GM19438 (cell line): Measurements from ENCODE around the gene HEG1.

Experiments
- ATAC-seq: cut with Tn5 transposase; IDR thresholded peaks from one replicate; pipeline ENCODE4 v1.9.1; 2021; ENCODE audit warnings: low read depth; ENCODE audit not compliant: unreplicated experiment

HEG1 gene

DNA sequence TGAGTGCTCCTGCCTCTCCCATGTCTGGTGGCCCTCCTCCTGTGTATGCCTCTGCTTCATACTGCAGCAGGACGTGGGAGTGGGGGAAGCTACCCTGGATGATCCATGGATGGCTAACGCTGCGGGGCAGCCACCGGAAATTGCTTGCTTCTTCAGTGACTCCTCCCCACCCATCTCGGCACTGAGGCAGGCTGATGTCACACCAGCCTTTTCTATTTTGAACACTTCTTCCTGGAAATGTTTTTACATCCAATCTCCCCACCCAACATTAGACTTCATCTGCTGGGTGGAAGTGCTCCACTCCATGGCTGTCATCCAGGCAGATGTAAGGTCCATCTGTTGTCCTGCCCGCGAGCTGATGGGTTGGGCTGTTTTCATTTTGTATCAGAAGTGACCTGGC is 62.3 kb downstream of the HEG1 start:
- ATAC-seq: no peak

DNA sequence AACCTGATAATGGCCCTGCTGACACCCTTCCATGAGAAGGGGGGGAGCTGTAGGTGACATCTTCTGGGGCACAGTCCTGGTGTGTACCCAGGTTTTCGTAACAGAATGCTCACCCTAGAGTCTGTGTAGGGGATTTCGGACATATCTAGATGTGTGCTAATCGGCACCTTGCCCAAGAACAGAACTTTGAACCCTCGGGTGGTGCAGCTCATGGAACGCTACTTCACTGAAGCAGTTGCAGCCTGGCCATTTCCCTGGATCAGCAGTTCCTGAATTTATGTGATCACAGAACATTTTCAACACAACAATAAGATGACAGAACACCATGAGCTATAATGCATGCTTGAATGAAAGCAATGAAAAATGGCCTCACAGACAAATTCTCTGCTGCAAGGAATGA is 63.8 kb downstream of the HEG1 start:
- no peak for ATAC-seq

DNA sequence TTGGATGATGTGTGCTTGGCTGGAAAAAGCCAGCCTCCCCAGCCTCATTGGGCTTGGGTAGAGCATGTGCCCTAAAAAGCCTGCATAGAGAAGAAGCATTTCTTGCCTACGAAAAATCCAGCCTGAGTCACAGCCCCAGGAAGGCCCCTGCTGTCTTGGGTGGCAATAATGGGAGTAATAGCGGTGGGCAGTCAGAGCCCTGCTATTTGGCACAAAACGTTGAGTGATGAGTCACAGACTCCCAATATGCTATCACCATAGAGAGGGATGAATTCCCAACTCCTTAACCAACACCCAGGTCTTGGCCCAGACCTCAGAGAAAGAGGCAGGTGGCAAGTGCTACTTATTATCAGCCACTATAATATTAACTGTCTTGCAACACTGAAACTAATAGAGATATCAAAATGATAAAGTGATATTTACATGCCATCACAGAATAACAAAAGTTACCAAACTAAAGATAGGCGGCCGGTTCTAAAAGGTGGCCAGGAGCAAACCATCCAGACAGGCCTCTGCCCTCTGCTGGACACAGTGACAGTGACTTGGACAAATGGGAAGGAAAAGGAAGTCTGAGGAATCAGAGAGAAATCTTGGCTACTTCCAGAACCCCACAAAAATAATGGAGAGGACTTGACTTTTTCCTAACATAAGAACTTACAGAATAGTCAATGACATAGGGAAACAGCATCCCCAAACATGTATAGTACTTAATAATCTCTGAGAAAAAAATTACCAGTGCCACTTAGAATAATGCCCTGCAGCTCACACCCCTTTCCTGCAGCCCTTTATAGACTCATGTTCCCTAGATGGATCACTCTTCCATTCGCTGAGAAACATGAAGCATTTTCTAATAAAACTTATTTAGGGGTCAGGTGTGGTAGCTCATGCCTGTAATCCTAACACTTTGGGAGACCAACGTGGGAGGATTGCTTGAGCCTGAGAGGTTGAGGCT is 69.3 kb downstream of the HEG1 start:
- no peak for ATAC-seq

DNA sequence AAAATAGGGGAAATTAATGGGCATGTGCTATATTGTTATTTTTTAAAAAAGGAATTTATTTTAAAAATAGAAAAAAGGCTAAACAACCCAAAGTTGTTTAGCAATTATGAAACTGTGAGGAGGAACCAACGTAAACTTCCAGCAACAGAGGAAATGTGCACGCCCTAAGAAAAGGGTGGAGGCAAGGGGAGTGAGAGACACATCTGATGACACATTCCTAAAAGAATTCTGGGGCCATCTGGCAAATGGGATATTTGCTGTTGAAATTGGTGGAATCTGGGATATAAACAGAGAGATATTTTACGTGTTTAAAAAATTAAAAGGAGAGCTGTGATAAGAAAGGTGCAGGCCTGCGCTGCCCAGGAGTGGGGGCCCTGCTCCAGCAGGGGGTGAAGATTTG is 70.4 kb downstream of the HEG1 start:
- ATAC-seq: no peak

DNA sequence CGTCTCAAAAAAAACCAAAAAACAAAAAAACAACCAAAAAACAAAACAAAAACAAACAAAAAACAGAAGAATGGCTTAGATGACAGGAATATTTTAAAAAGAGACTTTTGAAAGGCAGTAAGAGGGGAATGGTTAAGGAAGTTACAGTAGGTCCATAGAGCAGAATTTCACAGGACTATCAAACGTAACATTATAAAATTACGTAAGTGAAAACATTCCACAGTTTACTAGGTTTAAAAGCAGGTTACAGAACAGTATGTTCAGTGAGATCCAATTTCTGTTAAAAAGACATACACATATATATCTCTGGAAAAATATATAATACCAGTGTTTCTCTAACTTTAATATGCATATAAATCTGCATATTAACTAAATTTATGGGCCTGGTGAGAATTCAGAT is 71.0 kb downstream of the HEG1 start:
- no peak for ATAC-seq

DNA sequence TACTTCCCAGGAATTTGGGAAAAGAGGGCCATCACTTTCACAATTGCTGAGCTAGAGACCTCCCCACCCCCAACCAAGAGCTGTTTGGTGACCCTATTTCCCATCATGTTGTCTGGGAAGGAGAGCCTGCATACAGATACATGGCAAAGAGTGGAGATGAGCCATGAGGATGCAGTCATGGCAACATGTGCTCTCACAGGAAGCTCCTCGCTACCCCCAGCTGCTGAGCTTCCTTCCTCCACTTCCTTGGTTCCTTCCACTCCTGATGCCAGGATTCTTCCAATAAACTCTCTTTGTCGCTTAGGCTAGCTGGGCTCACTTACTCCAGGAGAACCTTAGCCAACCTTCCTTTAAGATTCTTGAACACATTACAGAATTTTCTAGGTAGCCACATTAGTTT is 72.9 kb downstream of the HEG1 start:
- no peak for ATAC-seq

DNA sequence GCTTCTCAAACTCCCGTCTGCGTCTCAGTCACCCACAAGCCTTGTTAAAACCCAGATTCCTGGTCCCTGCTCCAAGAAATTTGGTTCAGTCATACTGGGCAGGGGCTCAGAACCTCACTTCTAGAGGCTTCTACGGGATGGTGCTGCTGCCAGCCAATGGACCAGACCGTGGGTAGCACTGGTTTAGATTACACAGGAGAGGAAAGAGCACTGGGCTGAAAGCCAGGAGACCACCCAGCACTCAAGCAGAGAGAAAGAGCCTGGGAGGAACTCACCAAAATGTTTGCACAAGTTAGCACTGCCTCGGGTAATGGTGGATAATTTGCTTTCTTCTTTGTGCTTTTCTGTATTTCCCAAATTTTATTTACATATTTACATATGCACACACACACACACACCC is 74.3 kb downstream of the HEG1 start:
- no peak for ATAC-seq

DNA sequence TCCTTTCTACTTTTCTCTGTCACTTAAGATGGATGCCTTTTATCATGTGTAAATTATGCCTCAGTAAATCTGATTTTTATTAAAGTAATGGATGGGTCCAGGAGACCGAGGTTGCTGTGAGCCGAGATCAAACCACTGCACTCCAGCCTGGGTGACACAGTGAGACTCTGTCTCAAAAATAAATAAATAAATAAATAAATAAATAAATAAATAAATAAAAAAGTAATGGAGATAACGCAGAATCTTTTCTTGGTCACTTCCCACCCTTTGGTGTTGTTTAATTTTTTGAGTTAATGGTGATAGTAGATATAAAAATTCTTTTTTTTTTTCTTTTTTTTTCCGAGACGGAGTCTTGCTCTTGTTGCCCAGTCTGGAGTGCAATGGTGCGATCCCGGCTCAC is 77.2 kb downstream of the HEG1 start:
- no peak for ATAC-seq

DNA sequence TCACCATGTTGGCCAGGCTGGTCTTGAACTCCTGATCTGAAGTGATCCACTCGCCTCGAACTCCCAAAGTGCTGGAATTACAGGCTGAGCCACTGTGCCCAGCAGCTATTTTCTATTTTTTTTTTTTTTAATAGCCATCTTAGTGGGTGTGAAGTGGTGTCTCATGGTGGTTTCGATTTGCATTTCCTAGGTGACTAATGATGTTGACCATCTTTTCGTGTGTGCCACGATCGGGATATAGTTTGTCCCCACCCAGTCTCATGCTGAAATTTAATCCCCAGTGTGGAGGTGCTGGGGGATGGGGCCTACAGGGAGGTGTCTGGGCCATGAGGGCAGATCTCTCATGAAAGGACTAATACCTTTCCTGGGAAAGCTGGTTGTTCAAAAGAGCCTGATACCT is 79.4 kb downstream of the HEG1 start:
- ATAC-seq: no peak

DNA sequence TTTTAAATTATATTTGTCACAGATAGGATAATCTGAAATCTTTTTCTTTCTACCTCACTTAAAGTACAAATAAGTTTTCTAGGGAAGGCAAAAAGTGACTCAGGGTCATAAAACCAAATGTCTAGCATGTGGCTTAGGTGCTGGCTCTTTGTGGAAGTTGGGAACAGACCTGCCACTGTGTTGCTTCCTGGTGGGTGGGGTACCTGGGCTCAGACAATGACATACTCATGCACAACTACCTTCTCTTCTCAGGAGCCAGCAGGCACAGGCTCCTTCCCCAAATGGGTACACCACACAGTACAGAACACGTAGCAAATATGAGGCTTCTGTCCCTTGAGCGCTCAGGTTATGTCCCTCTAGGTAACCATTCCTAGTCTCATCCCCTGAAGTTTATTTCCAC is 81.1 kb downstream of the HEG1 start:
- ATAC-seq: no peak

DNA sequence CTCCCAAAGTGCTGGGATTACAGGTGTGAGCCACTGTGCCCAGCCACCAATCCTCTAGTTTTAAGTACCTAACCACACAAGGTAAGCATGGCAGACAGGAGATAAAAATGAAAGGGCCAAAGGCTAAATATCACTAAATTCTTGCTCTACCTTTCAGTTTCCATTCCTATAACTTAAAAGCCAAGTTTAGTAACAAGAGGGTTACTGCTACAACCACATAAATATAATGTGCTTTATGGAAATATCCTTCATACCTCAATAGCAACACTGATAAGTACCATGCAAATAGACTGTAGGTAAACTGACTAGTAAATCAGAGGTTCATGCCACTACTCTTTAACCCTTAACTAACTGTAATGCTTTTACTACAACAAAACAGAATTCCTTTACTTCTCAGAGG is 82.5 kb downstream of the HEG1 start:
- no peak for ATAC-seq

DNA sequence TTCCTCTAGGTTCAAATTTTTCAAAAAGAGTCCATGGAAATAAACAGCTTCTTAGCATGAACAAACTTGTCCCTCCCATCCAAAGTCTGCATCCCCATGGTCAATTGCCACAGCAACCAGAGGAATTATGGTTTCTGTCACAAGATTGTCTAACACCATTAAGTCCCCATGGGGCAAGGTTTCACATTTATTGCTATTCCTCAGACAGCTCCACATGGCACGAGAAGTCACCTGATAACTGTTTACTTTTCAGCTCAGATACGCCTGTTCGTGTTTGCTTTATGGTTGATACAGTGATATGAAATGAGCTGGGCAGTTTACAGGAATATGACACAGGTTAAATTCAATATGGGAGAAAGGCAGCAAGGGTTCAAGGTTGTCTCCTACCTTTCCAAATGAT is 83.3 kb downstream of the HEG1 start:
- ATAC-seq: no peak

DNA sequence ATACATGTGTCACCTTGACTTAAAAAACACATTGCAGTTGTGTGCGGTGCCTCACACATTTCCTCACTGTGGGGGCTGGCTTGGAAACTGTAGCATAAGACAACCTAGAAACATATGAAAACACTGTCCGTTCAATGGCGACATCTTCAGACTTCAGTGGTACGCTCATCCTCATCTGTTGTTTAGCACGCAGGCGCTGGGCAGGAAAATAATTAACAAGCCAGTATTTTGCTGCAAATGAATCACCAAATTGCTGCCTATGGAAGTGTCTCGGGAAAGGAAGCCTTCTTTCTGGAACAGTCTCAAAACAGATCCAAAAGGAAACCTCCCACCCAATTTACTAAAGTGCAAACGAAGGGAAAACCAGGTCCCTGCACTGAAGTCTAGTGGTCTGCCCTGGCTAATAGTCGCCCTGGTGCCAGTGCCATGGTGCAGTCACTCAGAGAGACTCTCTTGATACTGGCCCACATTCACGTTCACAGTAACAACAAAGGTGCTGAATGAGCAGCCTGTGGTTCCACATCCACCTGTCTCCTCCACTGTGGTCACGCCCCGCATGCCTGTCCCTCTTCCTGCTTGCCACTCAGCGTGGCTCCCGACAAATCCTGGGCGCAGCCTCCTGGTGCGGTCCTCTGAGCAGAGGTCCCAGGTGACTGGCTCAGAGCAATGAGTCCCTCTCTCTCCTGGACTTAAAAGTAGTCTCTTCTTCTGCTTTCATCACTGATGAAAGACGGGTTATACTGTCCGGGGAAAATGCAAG is 85.7 kb downstream of the HEG1 start:
- ATAC-seq: no peak

DNA sequence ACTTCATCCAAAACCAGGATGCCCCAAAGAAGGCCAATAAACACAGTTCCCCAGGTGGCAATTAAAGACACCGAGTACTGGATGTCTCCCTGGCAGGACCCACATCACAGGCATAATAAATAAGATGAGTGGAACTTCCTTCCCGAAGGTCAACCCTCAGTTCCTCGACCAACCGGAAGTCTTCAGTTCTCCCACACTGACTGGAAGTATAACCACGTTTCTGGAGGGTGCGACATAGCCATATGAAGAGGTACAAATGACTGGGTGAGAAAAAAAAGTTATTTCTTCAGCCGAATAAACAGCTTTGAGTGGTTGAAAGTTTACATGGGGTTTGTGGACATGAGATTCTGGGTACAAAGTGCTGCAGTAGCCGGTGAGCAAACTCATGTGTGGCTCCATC is 86.6 kb downstream of the HEG1 start:
- no peak for ATAC-seq

DNA sequence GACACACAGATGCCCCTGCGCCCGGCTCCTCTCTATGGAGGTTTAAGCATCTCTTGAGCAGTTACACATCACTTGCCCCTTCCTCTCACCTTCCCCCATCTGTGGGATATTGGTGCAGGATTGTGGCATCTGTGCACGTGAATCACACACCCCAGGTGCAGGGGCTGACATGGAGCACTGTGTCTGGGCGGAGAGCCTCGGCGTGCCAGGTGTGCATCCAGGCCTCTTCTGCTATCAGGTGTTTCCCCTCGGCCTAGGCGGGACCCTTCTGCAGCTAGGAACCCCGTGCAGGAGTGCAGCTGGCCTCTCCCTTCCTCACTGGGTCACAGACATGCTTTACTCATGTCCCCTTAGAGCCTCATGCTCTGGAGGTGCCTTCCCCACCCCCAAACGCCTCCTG is 87.8 kb downstream of the HEG1 start:
- no peak for ATAC-seq

DNA sequence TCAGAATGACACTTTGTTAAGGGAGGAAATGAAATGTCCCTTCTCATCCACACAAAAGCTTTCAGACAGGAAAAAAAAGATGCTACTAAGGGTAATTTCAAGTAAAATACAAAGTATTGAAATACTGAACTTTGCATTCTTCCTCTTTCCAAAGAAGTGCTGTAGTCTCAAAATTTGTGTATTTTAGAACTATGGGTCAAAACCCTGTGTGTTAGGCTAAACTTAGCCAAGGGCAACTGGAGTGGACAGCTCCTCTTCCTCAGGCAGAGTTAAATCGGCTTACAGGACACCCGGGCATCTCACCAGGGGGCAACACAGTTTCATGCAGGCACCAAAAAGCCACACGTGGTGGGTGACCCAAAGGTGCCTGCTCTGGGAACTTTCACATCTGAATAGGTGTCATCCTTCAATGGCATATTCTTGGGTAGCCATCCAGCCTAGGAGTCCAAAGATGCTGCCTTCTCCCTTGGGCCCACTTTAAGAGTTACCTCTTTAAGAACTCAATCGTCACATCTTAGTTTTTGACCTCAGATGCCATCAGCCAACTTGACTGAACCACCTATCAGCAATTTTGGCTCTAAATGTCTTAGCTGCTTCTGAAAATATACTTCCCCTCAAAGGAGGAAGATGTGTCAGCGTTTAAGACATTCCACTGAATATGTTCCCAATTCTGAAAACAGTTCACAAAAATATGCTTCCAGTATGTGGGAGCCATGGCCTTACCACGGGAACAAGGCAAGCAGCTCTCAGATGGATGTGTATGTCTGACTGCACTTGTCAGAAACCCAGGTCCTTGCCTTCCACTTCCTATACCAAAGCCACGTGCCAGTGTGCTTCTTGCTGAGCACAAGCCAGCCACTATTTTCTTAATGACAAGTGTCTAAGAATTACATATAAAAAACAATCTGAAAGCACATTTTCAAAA is 89.0 kb downstream of the HEG1 start:
- ATAC-seq: no peak

DNA sequence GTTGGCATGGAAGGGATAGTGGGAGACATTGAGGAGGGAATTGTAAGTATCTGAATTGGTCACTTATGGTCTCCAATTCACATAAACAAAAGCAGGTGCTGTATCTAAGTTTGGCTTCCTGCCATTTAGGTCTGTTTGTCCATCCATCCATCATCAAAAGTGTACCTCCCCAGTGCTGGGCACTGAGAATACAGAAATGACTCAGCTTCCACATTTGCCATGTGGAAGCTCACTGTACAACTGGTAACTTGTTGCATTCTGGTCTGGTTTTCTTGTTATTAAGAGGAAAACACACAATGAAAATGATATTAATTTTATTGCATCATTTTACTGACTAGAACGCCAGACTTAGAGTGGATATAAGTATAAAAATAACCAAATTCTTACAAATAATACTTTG is 90.4 kb downstream of the HEG1 start:
- ATAC-seq: no peak

DNA sequence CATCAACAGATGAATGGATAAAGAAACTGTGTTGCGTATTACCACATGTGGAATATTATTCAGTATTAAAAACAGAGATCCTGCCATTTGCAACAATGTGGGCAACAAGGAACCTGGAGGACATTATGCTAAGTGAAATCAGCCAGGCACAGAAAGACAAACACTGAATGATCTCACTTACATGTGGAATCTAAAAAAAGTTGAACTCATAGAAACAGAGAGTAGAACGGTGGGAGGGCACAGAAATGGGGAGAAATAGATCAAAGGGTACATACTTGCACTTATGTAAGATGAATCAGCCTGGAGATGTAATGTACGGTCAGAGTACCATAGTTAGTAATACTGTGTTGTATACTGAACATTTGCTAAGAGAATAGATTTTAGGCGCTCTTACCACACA is 91.4 kb downstream of the HEG1 start:
- no peak for ATAC-seq

DNA sequence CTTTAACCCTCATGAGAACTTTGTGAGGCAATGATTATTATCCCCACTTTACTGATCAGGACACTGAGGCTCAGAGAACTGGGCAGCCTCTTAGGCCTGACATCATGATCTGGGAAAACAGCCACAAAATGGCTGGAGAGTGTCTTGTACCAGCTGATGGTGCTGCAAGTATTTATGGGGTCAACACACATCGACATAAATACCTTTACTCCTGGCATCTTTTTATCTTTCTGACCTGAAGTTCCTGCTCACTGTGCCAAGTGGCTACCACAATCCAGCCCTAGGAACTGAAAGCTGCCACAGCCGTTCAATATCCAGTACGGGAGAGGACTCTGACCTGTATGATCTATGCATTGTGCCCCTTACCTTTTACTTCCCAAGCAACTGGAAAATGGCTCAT is 92.0 kb downstream of the HEG1 start:
- no peak for ATAC-seq

DNA sequence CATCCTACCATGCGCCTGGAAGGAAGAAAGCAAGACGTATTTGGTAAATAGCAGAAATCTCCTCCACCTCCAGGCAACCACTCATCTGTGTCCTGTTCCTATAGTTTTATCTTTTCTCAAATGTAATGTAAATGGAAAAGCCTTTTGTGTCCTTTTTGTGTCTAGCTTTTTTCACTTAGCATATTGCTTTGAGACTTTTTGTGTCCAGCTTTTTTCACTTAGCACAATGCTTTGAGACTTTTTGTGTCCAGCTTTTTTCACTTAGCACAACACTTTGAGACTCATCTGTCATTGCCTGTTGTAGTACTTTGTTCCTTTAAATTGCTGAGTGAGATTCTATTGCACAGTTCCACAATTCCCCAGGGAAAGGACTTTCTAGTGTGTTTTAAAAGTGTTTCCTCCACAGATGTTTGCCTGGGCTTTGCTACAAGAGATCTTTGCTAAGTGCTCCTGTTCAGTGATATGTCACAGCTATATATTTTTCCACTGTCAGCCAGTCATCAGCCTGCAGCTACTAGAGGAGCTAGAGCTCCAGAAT is 93.3 kb downstream of the HEG1 start:
- ATAC-seq: no peak

DNA sequence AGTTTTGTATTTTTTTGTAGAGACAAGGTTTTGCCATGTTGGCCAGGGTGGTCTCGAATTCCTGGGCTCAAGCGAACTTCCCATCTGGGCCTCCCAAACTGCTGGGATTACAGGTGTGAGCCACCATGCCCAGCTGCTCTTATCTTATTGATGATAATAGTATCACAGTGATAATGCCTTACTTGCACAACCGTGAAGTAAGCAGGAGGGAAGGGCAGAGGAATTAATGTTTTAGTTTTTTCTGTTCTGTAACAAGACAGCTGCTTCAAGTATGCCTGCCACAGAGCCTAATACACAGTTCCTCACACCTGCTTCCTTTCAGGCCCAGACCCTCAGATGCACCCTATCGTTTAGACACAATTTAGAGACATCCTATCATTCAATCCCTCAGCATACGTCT is 95.1 kb downstream of the HEG1 start:
- no peak for ATAC-seq
